ENCODE measurements around the gene ZP4.

DNA sequence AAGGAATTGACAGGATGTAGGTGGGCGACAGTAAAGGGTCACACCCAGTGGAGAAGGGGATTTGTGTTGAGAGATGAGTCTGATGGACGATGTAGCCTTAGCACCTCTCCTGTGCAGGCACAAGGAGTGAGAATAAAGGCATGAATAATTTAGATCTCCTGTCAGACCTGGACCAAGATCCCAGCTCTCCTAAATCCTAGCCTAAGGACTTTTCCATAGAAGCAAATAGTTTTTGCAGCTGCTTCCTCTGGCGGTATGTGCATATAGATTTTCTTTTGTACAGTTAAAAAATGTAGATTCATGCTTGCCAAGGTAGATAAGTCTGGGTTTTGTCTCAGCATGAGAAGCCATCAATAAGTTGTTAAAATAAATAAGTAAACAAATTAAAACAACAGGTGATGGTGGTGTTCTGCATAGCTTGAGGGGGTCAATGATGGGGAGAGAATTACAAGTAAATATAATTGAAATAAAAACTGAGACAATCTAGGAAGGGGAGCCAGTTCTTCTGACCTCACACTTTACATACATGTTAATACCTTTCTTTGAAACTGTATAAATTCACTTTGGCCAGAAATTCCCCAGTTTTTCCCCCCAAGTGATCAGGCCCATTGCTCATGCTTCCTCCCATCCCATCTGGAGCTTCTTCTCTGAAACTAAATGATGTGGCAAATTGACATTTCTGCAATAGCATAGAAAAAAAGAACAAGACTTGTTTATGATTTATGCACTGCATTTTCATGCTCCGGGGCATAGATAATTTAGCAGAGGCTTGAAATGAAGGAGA, 12.4 kb upstream of the ZP4 start:
- TF ChIP-seq POLR2A (IDR thresholded peaks at IDR 0.05) (no peak), CTCF (IDR thresholded peaks at IDR 0.05) (no peak)

Data from Peyer's patch (tissue), 4 donors.